GM12891 (cell line): Measurements from ENCODE around the gene APOB.

Source experiments
- POLR2A ChIP-seq: IDR thresholded peaks from 2 replicates; pipeline ENCODE4 v1.6.1; 2011; ENCODE audit warnings: low read depth, low read length, control low read depth
- POLR2AphosphoS5 ChIP-seq: IDR thresholded peaks from 2 replicates; pipeline ENCODE4 v1.6.1; 2011; ENCODE audit warnings: low read depth, low read length, control low read depth
- TAF1 ChIP-seq: IDR thresholded peaks from 2 replicates; pipeline ENCODE4 v1.6.1; 2011; ENCODE audit warnings: low read depth, low read length, control low read depth

- TF ChIP-seq POLR2A (no peak), POLR2AphosphoS5 (no peak), TAF1 (no peak)
These were observed 26.1 kb downstream of the APOB start for GRCh38 chr2:21017748-21018276.
